ENCODE data around the gene LRRC17.
A peak's percentile ranks its signal among the peaks of the same experiment; 100 is the strongest.

Gene LRRC17

GRCh38 chr7:102991540-102992214 lies 78.9 kb downstream of the LRRC17 start:
- H3K4me3 ChIP-seq (replicated peaks in 1 of 2; ENCODE audit: low read depth in 2 of 2, low read length in 2 of 2): no peak overlapping the region
- peak; percentile 89 to 97 for DNase-seq (ENCODE audit: low read depth in 2 of 2)
- no peak for TF ChIP-seq CTCF (IDR thresholded peaks at IDR 0.05; ENCODE audit: low read depth, low read length)

- TF ChIP-seq CTCF (IDR thresholded peaks at IDR 0.05; ENCODE audit: low read depth, low read length): no peak
- DNase-seq (ENCODE audit: low read depth in 2 of 2): no peak
- no peak overlapping the region for H3K4me3 ChIP-seq (replicated peaks in 1 of 2; ENCODE audit: low read depth in 2 of 2, low read length in 2 of 2)
Observed at GRCh38 chr7:102992509-102992937, 79.7 kb downstream of the LRRC17 start.

- no peak overlapping the region for H3K4me3 ChIP-seq (replicated peaks in 1 of 2; ENCODE audit: low read depth in 2 of 2, low read length in 2 of 2)
- no peak for TF ChIP-seq CTCF (IDR thresholded peaks at IDR 0.05; ENCODE audit: low read depth, low read length)
- peak; percentile 82 to 96 for DNase-seq (ENCODE audit: low read depth in 2 of 2)
Observed at GRCh38 chr7:102992938-102993717, 80.3 kb downstream of the LRRC17 start.

GRCh38 chr7:102993718-102994029 lies 80.9 kb downstream of the LRRC17 start:
- no peak overlapping the region for H3K4me3 ChIP-seq (replicated peaks in 1 of 2; ENCODE audit: low read depth in 2 of 2, low read length in 2 of 2)
- DNase-seq (ENCODE audit: low read depth in 2 of 2): no peak
- no peak for TF ChIP-seq CTCF (IDR thresholded peaks at IDR 0.05; ENCODE audit: low read depth, low read length)

GRCh38 chr7:102994567-102994966 lies 81.8 kb downstream of the LRRC17 start:
- no peak for DNase-seq (ENCODE audit: low read depth in 2 of 2)
- no peak for TF ChIP-seq CTCF (IDR thresholded peaks at IDR 0.05; ENCODE audit: low read depth, low read length)
- no peak overlapping the region for H3K4me3 ChIP-seq (replicated peaks in 1 of 2; ENCODE audit: low read depth in 2 of 2, low read length in 2 of 2)

All from cardiac fibroblast (primary cell).